Lower leg skin (tissue), 3 donors: ENCODE data around the gene UBAC2.

Experiments used
- CTCF ChIP-seq, 3 donors: fragments of 450-650 bp; IDR thresholded peaks; one replicate each; pipeline ENCODE4 v1.5.1; 2016; ENCODE audit warnings: antibody characterized with exemption in 3 of 3, mild to moderate bottlenecking in 3 of 3, moderate library complexity in 2 of 3
- POLR2A ChIP-seq, 2 donors: fragments of 450-650 bp; IDR thresholded peaks; one replicate each; pipeline ENCODE4 v1.6.1; 2016 to 2017; ENCODE audit warnings: antibody characterized with exemption in 2 of 2, mild to moderate bottlenecking in 1 of 2, moderate library complexity in 1 of 2

- TF ChIP-seq CTCF (IDR thresholded peaks at IDR 0.05) (no peak), POLR2A (IDR thresholded peaks at IDR 0.05) (no peak)
These were observed 78.2 kb downstream of the UBAC2 start for GRCh38 chr13:99278843-99279242.
